H1 (cell line): ENCODE data around the gene HES1. TPM values are rescaled to one million over a fixed set of nuclear protein-coding genes. Genes with fewer than 3 reads are reported as not detected.

Experiments
- CHD7 ChIP-seq: fragments of 300-600 bp; sonication (generic); IDR thresholded peaks from 2 replicates; pipeline ENCODE4 v1.7.1; 2012; ENCODE audit warnings: low read length, moderate library complexity, mild to moderate bottlenecking, inconsistent platforms; ENCODE audit not compliant: insufficient replicate concordance
- CREB1 ChIP-seq: IDR thresholded peaks from 2 replicates; pipeline ENCODE4 v1.6.1; 2012; ENCODE audit warnings: inconsistent platforms
- SIN3A ChIP-seq, 2 experiments: IDR thresholded peaks in 1 of 2; conservative IDR thresholded peaks in 1 of 2; 2 replicates each; pipeline ENCODE4 v1.6.1; 2011 to 2012; ENCODE audit warnings: low read length in 2 of 2, improper control_type of control experiment in 1 of 2, low read depth in 1 of 2, mild to moderate bottlenecking in 1 of 2
- polyA plus RNA-seq, 7 experiments: library from polyadenylated mRNA; depleted of rRNA in 3 of 7; stranded (reverse) in 5 of 7; unstranded in 2 of 7; fragments of >200 nt in 5 of 7; fragments of 200-250 nt in 2 of 7; gene quantifications; 1 replicate in 5 of 7; 2 replicates in 1 of 7; 4 replicates in 1 of 7; pipeline versions ENCODE4 v1.2.1 to v1.2.3, GENCODE V29; 2011 to 2013; ENCODE audit warnings: missing spikeins in 2 of 7, mixed read lengths in 2 of 7
- total RNA-seq: library from RNA; stranded (reverse); fragmentation: NEBNext Ultra II Directional; extraction: Animal tissue kit (Norgen Biotek cat#: 25700); gene quantifications from 2 replicates; pipeline ENCODE4 v1.2.1, GENCODE V29; 2021

Gene HES1
- total and polyA plus RNA-seq, 2 of the 8 experiments (the other 6 are each of a cell fraction or from before 2014, with no cell fraction given), result 7.9 to 12.9 TPM

- no peak for TF ChIP-seq CHD7
- TF ChIP-seq SIN3A (conservative IDR thresholded peaks at IDR 0.05 in 1 of 2, IDR thresholded peaks at IDR 0.05 in 1 of 2; ENCODE audit: low read depth in 1 of 2, low read length in 2 of 2), result no peak
- TF ChIP-seq CREB1, result no peak
Measured at GRCh38 chr3:194160158-194160557, 24.2 kb downstream of the HES1 start (continued).
